Fibroblast of mammary gland (primary cell): ENCODE data around the gene ADPRHL1.
"Not testable (repeated sequence)": the region's sequence is repeated elsewhere in the genome, so short reads cannot be mapped to it uniquely, and the experiment has no call there.

Experiments
- DNase-seq: peaks from one replicate; pipeline ENCODE4 v3.0.0-alpha.2; 2010; ENCODE audit warnings: low read depth
- H3K4me3 ChIP-seq: 2 replicates; pipeline ENCODE4 v1.5.1; 2011; ENCODE audit warnings: low read depth, mild to moderate bottlenecking, low read length, moderate library complexity; ENCODE audit not compliant: control insufficient read depth
- TF ChIP-seq, protein P1 (sequence below): conservative IDR thresholded peaks from 2 replicates; pipeline ENCODE4 v1.5.1; 2011; ENCODE audit warnings: low read depth, low read length, inconsistent platforms; ENCODE audit not compliant: control insufficient read depth, insufficient read depth

Gene ADPRHL1

DNA sequence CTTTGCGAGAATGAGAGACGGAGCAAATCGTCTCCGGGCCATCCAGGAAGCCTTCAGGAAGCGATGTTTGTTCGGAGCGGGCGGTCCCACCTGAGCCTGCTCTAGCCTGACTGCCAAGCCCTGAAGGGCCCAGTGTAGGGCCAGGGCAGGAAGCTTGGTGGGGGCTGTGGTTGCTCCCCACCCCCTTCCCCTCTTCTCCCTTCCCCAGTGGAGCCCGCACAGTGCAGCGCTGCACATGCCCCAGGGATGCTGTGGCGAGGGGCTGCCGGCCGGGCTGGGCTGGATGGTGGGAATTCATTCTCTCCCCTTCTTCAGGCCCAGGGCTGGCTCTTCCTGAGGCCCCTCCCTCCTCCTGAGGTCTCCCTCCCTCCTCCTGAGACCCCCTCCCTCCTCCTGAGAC, 82.2 kb downstream of the ADPRHL1 start:
- TF ChIP-seq, protein P1, sequence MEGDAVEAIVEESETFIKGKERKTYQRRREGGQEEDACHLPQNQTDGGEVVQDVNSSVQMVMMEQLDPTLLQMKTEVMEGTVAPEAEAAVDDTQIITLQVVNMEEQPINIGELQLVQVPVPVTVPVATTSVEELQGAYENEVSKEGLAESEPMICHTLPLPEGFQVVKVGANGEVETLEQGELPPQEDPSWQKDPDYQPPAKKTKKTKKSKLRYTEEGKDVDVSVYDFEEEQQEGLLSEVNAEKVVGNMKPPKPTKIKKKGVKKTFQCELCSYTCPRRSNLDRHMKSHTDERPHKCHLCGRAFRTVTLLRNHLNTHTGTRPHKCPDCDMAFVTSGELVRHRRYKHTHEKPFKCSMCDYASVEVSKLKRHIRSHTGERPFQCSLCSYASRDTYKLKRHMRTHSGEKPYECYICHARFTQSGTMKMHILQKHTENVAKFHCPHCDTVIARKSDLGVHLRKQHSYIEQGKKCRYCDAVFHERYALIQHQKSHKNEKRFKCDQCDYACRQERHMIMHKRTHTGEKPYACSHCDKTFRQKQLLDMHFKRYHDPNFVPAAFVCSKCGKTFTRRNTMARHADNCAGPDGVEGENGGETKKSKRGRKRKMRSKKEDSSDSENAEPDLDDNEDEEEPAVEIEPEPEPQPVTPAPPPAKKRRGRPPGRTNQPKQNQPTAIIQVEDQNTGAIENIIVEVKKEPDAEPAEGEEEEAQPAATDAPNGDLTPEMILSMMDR, result no peak
- no peak for DNase-seq
- no peak overlapping the region for H3K4me3 ChIP-seq

DNA sequence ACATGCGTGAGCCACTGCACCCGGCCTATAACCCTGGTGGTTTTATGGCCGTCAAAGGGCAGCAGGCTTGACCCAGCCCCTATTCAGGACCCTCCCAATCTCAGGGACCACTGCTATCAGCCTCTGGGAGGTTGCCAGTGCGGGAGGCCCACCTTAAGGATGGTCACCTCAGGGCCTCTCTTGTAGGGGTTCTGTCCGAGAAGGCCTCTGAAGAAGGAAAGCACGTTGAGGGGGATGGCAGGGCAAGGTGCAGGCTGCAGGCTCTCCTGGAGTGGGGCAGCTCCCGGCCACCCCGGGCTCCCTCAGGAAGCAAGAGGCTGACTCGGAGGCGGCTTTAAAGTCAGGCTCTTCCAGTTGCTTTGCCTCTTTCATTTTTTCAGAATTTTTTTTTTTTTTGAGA, 83.4 kb downstream of the ADPRHL1 start:
- no peak for DNase-seq
- TF ChIP-seq, protein P1, result no peak
- no peak overlapping the region for H3K4me3 ChIP-seq

DNA sequence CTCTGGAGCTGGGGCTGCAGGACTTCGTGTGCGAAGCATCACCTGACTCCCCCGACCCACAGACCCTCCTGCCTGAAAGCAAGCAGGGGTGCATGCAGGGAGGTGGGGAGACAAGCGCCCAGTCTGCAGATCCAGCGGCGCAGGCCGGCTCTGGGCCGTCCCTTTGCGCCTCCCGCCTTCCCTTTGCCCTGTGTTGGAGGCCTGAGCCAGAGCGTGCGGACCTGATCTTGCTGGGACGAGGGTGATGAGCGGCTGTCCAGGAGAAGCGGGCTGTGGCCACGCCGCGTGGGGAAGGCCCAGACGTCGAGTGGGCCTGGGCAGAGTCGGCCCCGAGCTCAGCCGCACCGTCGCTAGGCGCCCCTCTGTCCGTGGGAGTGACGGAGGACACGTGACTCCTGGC, 84.1 kb downstream of the ADPRHL1 start:
- H3K4me3 ChIP-seq, result no peak overlapping the region
- DNase-seq, result no peak
- TF ChIP-seq, protein P1, result no peak

DNA sequence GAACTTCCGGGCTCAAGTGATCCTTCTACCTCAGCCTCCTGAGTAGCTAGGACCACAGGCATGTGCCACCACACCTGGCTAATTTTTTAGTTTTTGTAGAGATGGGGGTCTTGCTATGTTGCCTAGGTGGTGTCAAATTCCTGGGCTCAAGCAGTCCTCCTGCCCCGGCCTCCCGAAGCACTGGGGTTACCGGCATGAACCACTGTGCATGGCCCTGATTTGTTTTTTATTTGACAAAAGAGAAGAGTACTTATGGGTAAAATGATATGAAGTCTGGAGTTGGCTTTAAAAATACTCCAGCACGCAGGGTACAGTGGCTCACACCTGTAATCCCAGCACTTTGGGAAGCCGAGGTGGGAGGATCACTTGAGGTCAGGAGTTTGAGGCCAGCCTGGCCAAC, 84.9 kb downstream of the ADPRHL1 start:
- H3K4me3 ChIP-seq, result not testable (repeated sequence)

DNA sequence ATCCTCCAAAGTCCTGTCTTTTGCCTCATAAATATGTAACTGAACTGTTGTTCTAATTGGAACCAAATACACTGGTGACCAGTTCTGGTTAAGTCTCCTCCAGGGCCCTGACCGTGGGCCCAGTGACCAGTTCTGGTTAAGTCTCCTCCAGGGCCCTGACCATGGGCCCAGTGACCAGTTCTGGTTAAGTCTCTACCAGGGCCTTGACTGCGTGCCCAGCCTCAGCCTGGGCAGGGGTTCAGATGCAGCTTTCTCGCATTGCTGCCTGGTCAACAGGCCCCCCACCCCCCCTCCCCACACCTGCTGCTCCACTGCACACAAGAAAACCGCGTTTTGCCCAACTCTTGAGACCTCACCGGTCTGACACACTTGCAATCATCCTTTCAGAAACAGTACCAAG, 85.5 kb downstream of the ADPRHL1 start:
- no peak overlapping the region for H3K4me3 ChIP-seq
- DNase-seq, result no peak
- TF ChIP-seq, protein P1, result no peak

More for the DNA sequence above, 84.9 kb downstream of the ADPRHL1 start:
- DNase-seq, result not testable (repeated sequence)

DNA sequence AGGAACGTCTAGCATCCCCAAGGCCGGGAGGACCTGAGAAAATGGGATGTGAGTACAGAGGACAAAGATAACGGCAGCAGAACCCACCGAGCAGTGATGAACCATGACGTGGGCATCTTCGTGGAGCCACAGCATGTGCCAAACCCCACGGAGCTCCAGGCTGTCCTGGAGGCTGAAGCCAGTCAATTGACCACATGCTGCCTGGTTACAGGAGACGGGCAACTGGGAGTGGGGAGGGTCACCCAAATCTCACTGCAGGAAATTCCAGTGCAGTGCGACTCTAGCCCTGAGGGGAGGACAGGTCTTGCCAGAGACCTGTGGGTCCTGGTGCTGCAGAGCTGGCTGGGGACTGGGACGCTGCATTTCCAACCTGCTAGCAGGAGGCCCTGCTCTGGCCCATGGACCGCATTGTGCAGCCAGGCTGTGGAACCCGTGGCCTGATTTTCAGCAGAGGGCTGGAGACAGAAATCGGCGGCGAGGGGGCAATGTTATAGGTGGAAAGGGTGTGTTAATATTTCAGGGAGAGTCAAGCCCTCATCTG, 86.2 kb downstream of the ADPRHL1 start:
- TF ChIP-seq, protein P1, result no peak
- DNase-seq, result no peak
- H3K4me3 ChIP-seq, result no peak overlapping the region

DNA sequence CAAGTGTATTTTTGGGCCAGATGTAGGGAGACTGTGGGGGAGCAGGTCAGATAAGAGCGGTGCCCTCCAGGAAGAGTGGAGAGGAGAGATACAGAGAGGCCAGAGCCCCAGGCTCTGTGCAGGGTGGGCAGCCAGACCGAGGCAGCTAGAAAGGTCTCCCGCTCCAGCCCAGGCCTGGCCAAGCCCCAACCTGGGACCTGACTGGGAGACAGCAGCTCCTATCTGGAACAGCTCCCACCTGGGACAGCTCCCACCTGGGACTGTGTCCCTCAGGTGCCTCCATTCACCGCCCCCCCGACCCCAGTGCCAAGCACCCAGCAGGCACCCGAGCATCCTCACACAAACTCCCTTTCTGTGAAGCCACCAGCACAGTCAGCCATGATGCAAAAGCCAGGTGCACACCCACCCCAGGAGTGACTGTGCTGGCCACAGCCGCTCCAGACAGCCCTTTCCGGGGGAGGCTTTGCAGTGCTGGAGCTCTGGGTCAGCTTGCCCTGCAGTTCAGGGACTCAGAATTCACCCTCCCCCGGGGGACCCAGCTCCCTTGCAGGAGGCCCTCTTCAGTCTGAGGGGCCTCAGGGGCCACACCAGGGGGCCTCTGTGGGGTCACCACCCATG, 87.2 kb downstream of the ADPRHL1 start:
- H3K4me3 ChIP-seq, result no peak overlapping the region
- TF ChIP-seq, protein P1, result no peak
- DNase-seq, result no peak
